ENCODE data around the gene RAD21L1.

- no peak for TF ChIP-seq CTCF (IDR thresholded peaks at IDR 0.05; ENCODE audit: low read depth, low read length)
- TF ChIP-seq POLR2A (IDR thresholded peaks at IDR 0.05; ENCODE audit: extremely low read depth, insufficient read length) = no peak
- TF ChIP-seq, protein P1, sequence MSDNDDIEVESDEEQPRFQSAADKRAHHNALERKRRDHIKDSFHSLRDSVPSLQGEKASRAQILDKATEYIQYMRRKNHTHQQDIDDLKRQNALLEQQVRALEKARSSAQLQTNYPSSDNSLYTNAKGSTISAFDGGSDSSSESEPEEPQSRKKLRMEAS (IDR thresholded peaks at IDR 0.05; ENCODE audit: low read depth, low read length) = no peak
Observed at GRCh38 chr20:1282966-1283365, 57.1 kb downstream of the RAD21L1 start.
